Loucy (cell line): ENCODE data around the gene CREBL2.
"Not testable (repeated sequence)": the region's sequence is repeated elsewhere in the genome, so short reads cannot be mapped to it uniquely, and the experiment has no call there.

Experiments used
- H2AFZ ChIP-seq: fragments of 200-600 bp; sonication (generic); 2 replicates; pipeline ENCODE4 v1.6.0; 2016; ENCODE audit warnings: antibody characterized with exemption, mild to moderate bottlenecking, low read length, moderate library complexity
- H3F3A ChIP-seq: fragments of 200-600 bp; 2 replicates; pipeline ENCODE4 v1.6.0; 2016; ENCODE audit warnings: antibody characterized with exemption, low read depth, mild to moderate bottlenecking
- H3K27me3 ChIP-seq: fragments of 200-600 bp; sonication (generic); 2 replicates; pipeline ENCODE4 v1.6.1; 2014; ENCODE audit warnings: low read length, mild to moderate bottlenecking; ENCODE audit not compliant: insufficient read depth, poor library complexity, severe bottlenecking
- H3K36me3 ChIP-seq: fragments of 200-600 bp; sonication (generic); 2 replicates; pipeline ENCODE4 v1.6.1; 2016; ENCODE audit warnings: low read length; ENCODE audit not compliant: insufficient read depth
- H3K4me1 ChIP-seq: fragments of 200-600 bp; sonication (generic); 2 replicates; pipeline ENCODE4 v1.5.1; 2014; ENCODE audit warnings: low read length, mild to moderate bottlenecking; ENCODE audit not compliant: insufficient read depth, poor library complexity, severe bottlenecking
- H3K4me2 ChIP-seq: fragments of 200-600 bp; sonication (generic); 2 replicates; pipeline ENCODE4 v1.6.0; 2014; ENCODE audit warnings: antibody characterized with exemption, low read length, low read depth, mild to moderate bottlenecking; ENCODE audit not compliant: poor library complexity, severe bottlenecking
- H3K4me3 ChIP-seq: fragments of 200-600 bp; sonication (generic); 2 replicates; pipeline ENCODE4 v1.5.1; 2014; ENCODE audit warnings: low read length, mild to moderate bottlenecking, mixed read lengths; ENCODE audit not compliant: poor library complexity, severe bottlenecking
- H3K79me2 ChIP-seq: fragments of 200-600 bp; sonication (generic); 2 replicates; pipeline ENCODE4 v1.6.1; 2014; ENCODE audit warnings: low read length; ENCODE audit not compliant: insufficient read depth
- H3K9ac ChIP-seq: fragments of 200-600 bp; sonication (generic); 2 replicates; pipeline ENCODE4 v1.6.0; 2014; ENCODE audit warnings: mild to moderate bottlenecking, low read depth, low read length, moderate library complexity; ENCODE audit not compliant: poor library complexity, severe bottlenecking
- H3K9me2 ChIP-seq: fragments of 200-600 bp; sonication (generic); replicated peaks from 2 replicates; pipeline ENCODE4 v1.6.1; 2016; ENCODE audit warnings: low read depth, low read length, mixed read lengths
- H3K9me3 ChIP-seq: fragments of 200-600 bp; sonication (generic); 2 replicates; pipeline ENCODE4 v1.6.1; 2014; ENCODE audit warnings: mild to moderate bottlenecking, antibody characterized with exemption, low read length, low read depth; ENCODE audit not compliant: insufficient read depth
- H4K20me1 ChIP-seq: fragments of 200-600 bp; sonication (generic); 2 replicates; pipeline ENCODE4 v1.6.0; 2014; ENCODE audit warnings: antibody characterized with exemption, low read length, mild to moderate bottlenecking; ENCODE audit not compliant: insufficient read depth, poor library complexity, severe bottlenecking
- EZH2phosphoT487 ChIP-seq: fragments of 200-600 bp; IDR thresholded peaks from 2 replicates; pipeline ENCODE4 v1.6.1; 2018; ENCODE audit warnings: antibody characterized with exemption, mild to moderate bottlenecking, moderate library complexity, borderline replicate concordance
- TF ChIP-seq, protein P1 (sequence below): fragments of 200-600 bp; sonication (generic); conservative IDR thresholded peaks from 2 replicates; pipeline ENCODE4 v1.5.1; 2014; ENCODE audit warnings: mild to moderate bottlenecking, antibody characterized with exemption, low read length

Gene CREBL2

GRCh38 chr12:12563290-12563928, 48.3 kb upstream of the CREBL2 start:
- Histone ChIP-seq H3K9me3 (no peaks in the 10 kb centered on the region), H3K4me3 (peak overlapping the region; percentile 75), H3K9me2 (no peaks in the 10 kb centered on the region), H3K79me2 (no peaks in the 10 kb centered on the region), H3K4me2 (peak overlapping the region; percentile 74), H2AFZ (peak overlapping the region; percentile 83; the same call in 1 of the 2 replicates), H3K9ac (no peak overlapping the region), H4K20me1 (no peaks in the 10 kb centered on the region), H3K4me1 (peaks cover 9% of the 10 kb centered on the region), H3F3A (peaks cover 10% of the 10 kb centered on the region; the same call in 1 of the 2 replicates), H3K27me3 (no peaks in the 10 kb centered on the region), H3K36me3 (no peaks in the 10 kb centered on the region)
- no peak for TF ChIP-seq EZH2phosphoT487
- TF ChIP-seq, protein P1, sequence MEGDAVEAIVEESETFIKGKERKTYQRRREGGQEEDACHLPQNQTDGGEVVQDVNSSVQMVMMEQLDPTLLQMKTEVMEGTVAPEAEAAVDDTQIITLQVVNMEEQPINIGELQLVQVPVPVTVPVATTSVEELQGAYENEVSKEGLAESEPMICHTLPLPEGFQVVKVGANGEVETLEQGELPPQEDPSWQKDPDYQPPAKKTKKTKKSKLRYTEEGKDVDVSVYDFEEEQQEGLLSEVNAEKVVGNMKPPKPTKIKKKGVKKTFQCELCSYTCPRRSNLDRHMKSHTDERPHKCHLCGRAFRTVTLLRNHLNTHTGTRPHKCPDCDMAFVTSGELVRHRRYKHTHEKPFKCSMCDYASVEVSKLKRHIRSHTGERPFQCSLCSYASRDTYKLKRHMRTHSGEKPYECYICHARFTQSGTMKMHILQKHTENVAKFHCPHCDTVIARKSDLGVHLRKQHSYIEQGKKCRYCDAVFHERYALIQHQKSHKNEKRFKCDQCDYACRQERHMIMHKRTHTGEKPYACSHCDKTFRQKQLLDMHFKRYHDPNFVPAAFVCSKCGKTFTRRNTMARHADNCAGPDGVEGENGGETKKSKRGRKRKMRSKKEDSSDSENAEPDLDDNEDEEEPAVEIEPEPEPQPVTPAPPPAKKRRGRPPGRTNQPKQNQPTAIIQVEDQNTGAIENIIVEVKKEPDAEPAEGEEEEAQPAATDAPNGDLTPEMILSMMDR: no peak

- Histone ChIP-seq H3K79me2 (no peaks in the 10 kb centered on the region), H3K9me2 (no peaks in the 10 kb centered on the region), H3F3A (peaks cover 10% of the 10 kb centered on the region; the same call in 1 of the 2 replicates), H4K20me1 (no peaks in the 10 kb centered on the region), H3K9ac (no peak overlapping the region), H3K4me3 (no peak overlapping the region), H3K27me3 (no peaks in the 10 kb centered on the region), H3K4me1 (peaks cover 9% of the 10 kb centered on the region), H3K36me3 (no peaks in the 10 kb centered on the region), H3K9me3 (no peaks in the 10 kb centered on the region), H2AFZ (no peak overlapping the region), H3K4me2 (no peak overlapping the region)
- TF ChIP-seq, protein P1: no peak
- no peak for TF ChIP-seq EZH2phosphoT487
These were observed 46.8 kb upstream of the CREBL2 start for GRCh38 chr12:12564911-12565310.

DNA sequence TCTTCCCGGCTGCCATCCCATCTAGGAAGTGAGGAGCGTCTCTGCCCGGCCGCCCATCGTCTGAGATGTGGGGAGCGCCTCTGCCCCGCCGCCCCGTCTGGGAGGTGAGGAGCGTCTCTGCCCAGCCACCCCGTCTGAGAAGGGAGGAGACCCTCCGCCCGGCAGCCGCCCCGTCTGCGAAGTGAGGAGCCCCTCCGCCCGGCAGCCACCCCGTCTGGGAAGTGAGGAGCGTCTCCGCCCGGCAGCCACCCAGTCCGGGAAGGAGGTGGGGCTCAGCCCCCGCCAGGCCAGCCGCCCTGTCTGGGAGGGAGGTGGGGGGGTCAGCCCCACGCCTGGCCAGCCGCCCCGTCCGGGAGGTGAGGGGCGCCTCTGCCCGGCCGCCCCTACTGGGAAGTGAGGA, 45.7 kb upstream of the CREBL2 start:
- H3K36me3 ChIP-seq, H3K4me1 ChIP-seq, H3K9ac ChIP-seq, H3K9me2 ChIP-seq, H4K20me1 ChIP-seq, H3K79me2 ChIP-seq, H3K9me3 ChIP-seq, H3K27me3 ChIP-seq, H3K4me3 ChIP-seq, H3K4me2 ChIP-seq, H2AFZ ChIP-seq: not testable (repeated sequence)
- peaks cover 10% of the 10 kb centered on the region; the same call in 1 of the 2 replicates for H3F3A ChIP-seq

- Histone ChIP-seq H3K9me2 (no peaks in the 10 kb centered on the region), H3K9ac (no peak overlapping the region), H3K27me3 (no peaks in the 10 kb centered on the region), H2AFZ (no peak overlapping the region), H3K4me1 (no peaks in the 10 kb centered on the region), H3K36me3 (no peaks in the 10 kb centered on the region), H3K4me3 (no peak overlapping the region), H3F3A (no peaks in the 10 kb centered on the region), H3K79me2 (no peaks in the 10 kb centered on the region), H4K20me1 (no peaks in the 10 kb centered on the region), H3K9me3 (no peaks in the 10 kb centered on the region), H3K4me2 (no peak overlapping the region)
- TF ChIP-seq EZH2phosphoT487: no peak
- TF ChIP-seq, protein P1: no peak
These were observed 39.0 kb upstream of the CREBL2 start for GRCh38 chr12:12572659-12573058.
